ENCODE data around the gene MYCBP2.
"Not testable (repeated sequence)": the region's sequence is repeated elsewhere in the genome, so short reads cannot be mapped to it uniquely, and the experiment has no call there.

The MYCBP2 gene

DNA sequence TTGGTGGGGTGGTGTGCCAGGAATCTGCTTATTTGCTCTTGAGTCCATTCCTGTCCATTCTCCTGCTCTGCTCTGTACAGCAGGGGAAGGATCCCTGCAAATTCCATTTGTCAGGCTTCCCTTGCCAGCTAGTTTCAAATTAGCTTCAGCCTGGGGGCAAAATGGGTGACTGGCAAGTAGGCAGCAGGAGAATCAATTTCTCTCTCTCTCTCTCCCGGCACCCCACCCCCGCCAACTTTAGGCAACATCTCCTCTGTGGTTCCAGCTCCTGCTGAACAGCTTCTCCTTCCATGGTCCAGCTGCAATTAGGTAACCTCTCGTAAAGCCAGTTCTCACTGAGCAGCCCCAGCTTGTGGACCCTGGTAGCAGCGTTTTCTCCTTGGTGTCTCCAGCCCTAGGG lies 6.7 kb upstream of the MYCBP2 start:
- no peak for DNase-seq

GRCh38 chr13:77331421-77331820 lies 4.5 kb upstream of the MYCBP2 start:
- no peak for DNase-seq

DNA sequence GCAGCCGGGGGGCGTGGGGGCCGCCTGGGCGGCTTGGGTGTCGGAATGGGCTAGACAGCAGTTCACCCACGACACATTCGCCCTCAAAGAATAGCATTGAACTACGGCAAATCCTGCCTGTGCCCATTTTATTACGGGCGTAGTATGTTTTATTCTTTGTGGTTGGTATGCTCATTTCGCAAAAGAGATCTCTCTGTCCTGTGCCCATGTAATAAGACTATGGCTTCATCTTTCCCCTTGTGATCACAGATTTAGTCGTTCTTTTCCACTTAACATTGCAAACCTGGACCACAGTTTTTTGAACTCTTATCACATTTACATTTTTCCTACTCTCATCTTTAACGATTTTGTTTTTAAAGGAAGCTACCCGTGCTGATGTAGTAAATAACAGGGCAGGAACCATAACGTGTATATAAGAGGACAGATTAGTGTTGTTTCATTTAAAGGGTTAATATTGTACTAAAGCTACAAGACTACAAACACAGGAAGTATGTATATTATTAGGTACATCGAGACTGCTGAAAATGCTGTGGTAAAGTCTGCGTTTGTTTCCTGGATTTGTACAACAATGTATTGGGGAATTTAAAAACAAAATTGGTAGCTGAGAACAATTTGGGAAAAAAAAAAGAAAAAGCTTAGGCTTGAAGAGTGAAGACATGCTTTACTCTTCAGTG lies 3.2 kb upstream of the MYCBP2 start:
- DNase-seq: no peak

DNA sequence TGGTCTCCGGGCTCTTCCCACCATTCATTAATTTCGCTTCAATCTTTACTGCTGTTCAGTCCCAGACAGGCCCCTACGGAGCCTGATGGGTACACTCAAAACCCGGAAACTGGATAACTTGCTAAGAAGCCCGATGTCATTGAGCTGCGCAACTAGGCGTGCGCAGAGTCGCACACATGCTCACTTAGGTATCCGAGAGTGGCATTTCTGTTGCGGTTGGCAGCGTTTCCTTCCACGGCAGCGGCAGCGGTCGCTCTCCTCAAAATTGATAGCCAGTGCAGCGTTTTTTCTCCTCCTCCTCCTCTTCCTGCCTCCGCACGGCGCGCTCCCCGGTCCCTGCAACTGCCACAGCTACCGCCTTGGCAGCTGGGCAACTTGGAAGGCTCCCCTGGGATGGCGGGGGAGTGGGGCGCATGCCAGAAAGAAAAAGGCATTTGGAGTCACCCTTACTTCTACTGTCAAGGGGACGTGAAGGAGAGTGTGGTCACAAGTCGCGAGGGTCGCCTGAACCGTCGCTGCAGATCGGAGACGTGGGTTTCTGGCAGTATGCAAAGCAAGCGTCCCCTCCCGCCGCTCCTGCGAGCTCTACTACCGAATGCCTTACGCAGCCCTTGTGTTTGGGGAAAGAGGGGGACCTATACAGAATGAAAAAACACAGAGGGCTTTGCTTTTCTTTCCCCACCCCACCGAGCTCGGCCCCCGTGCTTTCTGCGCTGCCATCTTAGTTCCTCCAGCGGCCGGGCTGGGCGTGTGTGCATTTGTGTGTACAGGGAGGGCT lies 2.4 kb upstream of the MYCBP2 start:
- DNase-seq: peak; percentile 91

GRCh38 chr13:77328819-77329132 lies 1.9 kb upstream of the MYCBP2 start:
- no peak for DNase-seq

DNA sequence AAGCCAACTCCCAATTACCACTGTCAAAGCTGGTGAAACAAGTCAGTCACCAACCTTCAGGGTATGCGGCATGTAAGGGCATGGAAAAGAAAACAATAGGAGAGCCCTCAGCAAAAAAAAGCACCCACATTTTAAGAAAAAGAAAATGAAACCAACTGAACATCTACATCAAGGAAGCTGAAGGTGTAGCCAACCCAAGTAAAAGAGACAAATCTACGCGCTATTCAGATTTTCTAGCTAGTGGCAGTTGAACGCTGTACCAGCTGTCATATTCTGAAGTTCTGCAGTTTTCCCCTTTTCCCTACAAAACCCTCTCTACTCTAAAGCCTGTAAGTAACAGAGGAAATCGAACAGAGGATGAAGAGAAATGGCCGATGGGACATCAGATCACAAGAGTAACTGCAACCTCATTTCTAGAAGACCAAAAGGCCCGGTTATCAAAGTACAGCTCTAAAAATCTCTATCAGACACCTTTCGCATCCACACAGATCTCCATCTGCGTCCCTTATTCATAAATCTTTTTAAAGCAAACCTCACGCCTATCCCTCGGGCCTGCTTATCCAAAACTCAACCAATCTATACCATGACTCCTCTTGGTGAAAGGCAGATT lies 1.4 kb downstream of the MYCBP2 start:
- no peak for DNase-seq

DNA sequence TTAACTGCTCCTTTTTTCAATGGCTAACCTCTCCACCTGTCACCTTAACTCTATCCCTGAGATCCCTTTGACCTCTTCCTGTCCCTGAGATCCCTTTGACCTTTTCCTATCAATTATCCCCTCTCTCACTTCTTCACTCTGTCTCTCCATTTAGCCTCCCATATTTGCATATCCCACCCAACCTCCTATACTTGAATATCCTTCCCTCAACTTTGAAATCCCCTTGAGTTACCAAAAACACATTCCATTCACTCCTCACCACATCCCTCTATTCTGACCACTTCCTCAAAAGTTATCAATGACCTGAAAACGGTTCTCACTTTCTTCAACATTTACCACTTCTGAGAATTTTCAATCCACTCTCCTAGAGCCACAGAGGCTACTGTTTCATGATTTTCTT lies 3.0 kb downstream of the MYCBP2 start:
- DNase-seq: no peak

- no peak for DNase-seq
Observed at GRCh38 chr13:77319536-77319935, 7.4 kb downstream of the MYCBP2 start.

DNA sequence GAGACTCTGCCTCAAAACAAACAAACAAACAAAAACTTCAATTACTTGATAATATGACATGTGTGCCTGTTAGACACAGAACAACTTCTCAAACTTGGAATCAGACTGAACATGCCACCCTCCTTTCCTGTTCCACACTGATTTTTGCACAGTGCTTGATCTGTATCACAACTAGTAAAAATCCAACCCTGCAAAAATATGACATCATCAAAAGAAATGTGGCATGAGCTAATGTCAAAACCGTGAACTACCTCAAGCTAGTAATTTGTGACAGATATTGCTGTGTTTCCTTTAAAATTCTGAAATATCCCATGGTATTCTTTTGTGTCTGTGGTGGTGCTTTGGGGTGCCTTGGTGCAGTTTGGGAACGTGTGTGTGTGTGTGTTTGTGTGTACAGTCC lies 8.2 kb downstream of the MYCBP2 start:
- no peak for DNase-seq

DNA sequence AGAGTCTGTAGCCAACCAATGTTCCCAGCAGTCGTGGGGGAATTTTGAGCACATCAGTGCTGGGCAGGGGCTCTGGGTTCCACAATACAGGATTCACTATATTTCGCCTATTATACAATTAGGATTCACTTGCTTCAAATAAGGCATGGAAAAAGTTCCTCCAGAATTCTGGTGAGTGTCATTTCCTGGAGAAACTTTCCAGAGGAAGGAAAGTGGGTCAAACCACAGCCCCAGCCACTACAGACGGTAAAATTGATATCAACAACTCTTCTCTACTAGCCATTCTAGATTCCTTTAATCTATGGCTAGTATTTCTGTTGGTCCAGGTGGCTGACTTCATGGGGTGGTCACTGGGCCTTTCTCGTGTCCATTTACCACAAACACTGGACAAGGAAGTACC lies 10.5 kb downstream of the MYCBP2 start:
- DNase-seq: no peak

GRCh38 chr13:77315509-77315908 lies 11.4 kb downstream of the MYCBP2 start:
- DNase-seq: not testable (repeated sequence)

DNA sequence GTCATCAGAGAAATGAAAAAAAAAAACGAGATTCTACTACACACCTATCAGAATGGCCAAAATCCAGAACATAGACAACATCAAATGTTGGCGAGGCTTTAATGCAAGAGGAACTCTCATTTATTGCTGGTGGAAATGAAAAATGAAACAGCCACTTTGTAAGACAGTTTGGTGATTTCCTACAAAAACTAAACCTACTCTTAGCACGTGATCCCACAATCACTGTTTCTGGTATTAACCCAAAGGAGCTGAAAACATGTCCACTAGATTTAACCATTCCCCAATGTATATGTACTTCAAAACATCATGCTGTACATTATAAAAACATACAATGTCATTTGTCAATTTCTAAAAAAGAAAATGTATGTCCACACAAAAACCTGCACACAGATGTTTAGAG lies 13.0 kb downstream of the MYCBP2 start:
- no peak for DNase-seq

DNA sequence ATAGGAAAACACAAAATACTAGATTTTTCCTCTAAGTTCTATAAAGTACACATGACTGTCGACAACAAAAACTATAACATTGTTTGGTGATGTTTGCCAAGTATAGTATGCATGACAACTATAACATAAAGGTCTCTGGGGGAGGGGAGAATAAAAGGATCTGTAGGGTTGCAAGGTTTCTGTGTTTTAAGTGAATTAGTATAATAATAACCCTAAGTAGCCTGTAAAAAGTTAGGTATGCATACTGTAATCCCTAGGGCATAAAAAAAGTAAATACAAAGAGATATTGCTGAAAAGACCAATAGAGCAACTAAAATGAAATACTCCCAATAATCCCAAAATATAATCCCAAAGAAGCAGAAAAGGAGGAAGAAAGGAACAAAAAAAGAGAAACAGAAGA lies 14.6 kb downstream of the MYCBP2 start:
- DNase-seq: no peak

- no peak for DNase-seq
Observed at GRCh38 chr13:77310579-77311279, 16.2 kb downstream of the MYCBP2 start.

DNA sequence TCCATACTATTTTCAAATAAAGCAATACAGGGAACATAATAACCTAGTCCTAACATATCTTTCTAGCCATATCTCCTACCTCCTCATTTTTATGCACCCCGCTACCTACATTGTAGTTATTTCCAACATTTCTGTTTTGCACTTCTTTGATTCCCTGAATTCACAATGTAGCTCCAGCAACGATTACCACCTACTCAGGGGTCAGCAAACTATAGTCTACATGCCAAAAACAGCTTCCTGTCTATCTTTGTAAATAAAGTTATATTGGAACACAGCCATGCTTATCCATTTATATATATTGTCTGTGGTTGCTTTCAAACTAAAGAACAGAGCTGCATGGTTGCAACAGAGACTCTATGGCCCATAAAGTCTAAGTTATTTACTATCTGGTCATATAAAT lies 16.7 kb downstream of the MYCBP2 start:
- DNase-seq: no peak

DNA sequence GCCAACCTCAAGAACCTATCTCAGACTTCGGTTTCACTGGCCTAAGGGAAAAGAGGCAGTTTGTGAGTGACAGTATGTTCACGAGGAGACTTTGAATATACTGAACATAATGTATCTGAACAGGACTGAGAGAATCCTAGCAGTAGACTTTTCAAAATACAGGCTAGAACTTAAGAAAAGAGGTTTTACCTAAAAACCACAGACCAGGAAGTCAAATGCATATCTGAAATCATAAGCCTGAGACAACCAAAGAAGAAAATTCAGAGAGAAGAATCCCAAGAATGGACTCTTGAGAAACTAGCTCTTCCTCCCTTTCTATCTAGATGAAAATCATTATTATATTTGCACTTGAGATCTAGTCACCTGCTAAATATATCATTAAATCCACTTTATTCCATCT lies 17.6 kb downstream of the MYCBP2 start:
- DNase-seq: no peak

- DNase-seq: no peak
Observed at GRCh38 chr13:77306458-77306857, 20.4 kb downstream of the MYCBP2 start.

DNA sequence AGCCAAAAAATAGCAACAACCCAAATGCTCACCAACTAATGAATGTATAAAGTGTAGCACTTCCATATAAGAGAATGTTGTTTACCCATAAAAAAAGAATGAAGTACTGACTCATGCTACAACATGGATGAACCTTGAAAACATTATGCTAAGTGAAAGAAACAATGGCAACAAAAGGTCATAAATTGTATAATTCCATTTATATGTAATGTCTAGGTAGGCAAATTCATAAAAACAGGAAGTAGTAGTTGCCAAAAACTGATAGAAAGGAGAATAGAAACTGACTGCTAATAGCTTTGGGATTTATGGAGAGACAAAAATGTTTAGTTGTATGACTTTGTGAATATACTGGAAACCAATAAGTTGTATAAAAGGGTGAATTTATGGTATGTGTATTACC lies 21.6 kb downstream of the MYCBP2 start:
- DNase-seq: no peak

DNA sequence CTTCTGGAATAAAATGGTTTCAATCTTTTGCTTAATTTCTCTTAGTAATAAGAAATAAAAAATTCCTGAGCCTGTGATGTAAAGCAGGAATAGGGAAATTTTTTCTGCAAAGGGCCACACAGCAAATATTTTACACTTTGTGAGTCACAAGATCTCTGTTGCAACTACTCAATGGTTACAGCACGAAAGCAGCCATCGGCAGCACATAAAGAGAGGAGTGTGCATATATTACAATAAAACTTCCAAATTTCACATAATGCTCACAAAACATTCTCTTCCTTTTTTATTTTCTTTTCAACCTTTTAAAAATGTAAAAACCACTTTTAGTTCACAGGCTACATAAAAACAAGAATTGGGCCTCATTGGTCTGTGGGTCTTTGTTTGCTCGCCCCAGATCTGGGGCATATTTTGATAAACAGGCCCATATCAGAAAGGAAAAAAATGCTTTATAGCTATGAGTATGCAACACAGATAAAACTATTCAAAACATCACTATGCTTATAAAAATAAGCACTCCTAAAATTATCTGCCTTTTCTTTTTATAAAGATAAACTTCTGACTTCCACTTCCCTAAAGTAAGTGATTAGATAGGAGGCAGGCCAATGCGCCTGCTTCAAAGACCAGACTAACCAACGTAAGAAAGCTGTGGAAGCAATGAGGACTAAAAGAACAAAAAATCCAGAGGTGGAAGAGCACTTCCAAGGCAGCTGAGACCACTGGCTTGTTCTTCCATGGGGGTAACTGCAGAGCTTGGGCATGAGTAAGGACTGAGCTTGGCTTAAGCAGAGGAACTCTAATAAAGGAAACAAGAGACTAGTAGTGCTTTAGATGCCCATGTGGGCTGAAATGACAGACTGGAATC lies 26.5 kb downstream of the MYCBP2 start:
- DNase-seq: no peak

DNA sequence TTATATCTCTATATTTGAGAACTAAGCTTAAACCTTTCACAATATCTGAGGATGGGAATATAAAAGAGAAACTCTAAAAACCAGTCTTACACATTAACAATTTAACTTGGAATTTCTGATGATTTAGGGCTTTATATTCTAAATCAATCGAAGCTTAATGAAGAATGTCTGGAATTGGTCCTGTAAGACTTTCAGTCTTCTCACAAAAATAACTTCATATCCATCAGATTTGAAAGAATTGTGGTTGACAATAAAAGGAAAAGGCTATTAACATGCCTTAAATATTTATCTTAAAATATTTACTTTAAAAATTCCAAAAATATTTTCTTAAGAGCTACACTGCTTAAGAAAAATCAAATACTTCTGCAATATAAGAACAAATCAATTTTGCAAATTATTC lies 27.3 kb downstream of the MYCBP2 start:
- no peak for DNase-seq

DNA sequence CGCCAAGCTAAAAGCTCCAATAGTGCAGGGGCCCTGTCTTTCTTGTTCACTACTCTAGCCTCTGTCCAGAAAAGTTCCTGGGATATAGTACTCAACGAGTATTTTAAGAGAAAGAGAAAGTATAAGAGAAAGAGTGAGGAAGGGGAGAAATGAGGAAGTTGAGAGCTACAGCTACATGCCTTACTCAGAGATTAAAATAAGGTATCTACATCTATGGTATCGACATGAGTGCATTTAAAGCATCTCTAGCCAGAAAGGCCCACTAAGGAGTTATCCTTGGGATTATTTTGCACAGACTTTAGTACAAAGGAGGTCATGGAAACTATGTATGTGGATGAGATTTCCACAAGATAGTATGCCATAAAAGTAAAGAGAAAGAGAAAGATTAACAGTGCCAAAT lies 28.5 kb downstream of the MYCBP2 start:
- no peak for DNase-seq

DNA sequence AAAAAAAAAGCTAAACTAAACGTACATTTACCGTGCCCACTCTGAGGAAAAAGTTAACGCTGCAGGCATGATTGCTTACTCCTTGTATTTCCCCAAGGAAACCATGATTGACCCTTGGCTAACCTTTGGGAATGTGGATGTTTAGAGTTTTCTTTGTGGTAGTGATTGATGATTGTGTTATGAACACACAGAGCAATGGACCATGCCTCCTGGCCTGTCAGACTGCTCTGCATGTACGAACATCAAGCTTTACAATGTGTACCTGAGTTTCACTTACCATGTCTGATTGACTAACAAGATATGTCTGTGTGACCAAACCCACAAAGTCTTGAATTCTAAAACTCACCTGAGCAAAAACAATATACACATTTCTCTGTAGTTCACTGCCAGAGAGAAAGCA lies 35.1 kb downstream of the MYCBP2 start:
- no peak for DNase-seq

- DNase-seq: no peak
Observed at GRCh38 chr13:77290342-77290741, 36.6 kb downstream of the MYCBP2 start.
